ENCODE measurements around the gene PLEKHG2.

Gene PLEKHG2

DNA sequence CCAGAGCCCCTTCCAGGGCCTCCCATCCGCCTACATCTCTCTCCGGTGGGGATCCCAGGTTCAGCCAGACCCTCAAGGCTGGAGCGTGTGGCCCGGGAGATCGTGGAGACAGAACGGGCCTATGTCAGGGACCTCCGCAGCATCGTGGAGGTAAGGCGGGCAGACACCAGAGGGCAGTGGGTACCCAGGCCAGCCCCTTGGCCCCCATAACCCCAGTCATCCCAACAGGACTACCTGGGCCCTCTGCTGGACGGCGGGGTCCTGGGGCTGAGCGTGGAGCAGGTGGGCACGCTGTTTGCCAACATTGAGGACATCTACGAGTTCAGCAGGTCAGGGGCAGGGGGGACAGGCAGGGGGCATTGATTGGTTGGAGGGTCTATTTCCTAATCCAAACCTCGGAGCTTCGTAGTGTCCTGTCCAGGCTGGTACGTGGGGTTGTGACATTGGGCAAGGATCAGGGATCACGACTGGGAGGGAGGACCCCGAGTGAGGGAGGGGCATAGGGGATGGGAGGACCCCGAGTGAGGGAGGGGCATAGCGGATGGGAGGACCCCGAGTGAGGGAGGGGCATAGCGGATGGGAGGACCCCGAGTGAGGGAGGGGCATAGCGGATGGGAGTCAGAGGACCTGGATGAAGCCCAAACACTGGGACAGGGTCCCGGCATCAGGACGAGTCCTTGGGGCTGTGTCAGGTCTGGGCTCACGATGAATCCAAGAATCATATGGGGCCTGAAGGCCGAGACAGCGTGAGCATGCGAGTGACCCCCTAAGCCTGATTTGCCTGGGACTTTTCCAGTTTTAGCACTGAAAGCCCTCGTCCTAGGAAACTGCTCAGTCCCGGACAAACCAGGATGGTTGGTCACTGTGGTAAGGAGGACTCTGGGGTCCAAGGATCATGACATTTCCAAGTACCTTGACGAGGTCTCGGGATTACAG is 2.9 kb downstream of the PLEKHG2 start:
- no peak for DNase-seq (ENCODE audit: low read depth)
- peak overlapping the region; percentile 78 for H3K4me3 ChIP-seq (ENCODE audit: low read depth, low read length)

DNA sequence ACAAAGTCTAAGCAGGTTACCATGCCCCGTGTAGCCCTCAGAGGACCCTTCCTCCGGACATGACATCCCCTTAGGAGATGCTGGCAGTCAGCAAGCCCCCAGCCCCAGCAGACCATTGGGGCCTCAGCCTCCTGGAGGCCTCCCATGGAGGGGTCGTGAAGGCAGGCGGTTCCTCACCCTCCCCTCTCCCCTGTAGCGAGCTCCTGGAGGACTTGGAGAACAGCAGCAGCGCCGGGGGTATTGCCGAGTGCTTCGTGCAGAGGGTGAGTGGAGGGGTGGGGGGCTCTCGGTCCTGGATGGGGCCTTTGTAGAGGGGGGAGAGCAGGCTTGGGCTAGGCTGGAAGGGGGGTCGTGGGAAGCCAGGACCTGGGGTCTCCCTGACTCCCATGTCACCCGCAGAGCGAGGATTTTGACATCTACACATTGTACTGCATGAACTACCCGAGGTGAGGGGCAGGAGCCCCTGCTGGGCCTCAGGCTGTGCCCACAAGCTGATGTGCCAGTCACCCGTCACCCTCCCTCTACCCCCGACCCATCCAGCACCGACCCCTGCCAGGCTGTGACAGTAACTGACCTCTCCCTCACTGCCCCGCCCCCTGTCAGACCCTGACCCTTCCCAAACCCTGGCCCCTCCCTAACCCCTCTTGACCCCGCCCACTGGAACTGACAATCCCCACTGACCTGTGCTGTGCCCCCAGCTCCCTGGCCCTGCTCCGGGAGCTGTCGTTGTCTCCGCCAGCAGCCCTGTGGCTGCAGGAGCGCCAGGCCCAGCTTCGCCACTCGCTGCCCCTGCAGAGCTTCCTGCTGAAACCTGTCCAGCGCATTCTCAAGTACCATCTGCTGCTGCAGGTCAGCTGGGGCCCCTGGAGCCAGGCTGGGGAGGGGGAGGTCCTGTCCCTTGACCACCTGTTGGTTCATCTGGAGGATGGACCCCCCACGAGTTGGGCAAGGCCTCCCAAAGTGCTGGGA is 4.0 kb downstream of the PLEKHG2 start:
- H3K4me3 ChIP-seq (ENCODE audit: low read depth, low read length), result no peak overlapping the region
- DNase-seq (ENCODE audit: low read depth), result no peak

DNA sequence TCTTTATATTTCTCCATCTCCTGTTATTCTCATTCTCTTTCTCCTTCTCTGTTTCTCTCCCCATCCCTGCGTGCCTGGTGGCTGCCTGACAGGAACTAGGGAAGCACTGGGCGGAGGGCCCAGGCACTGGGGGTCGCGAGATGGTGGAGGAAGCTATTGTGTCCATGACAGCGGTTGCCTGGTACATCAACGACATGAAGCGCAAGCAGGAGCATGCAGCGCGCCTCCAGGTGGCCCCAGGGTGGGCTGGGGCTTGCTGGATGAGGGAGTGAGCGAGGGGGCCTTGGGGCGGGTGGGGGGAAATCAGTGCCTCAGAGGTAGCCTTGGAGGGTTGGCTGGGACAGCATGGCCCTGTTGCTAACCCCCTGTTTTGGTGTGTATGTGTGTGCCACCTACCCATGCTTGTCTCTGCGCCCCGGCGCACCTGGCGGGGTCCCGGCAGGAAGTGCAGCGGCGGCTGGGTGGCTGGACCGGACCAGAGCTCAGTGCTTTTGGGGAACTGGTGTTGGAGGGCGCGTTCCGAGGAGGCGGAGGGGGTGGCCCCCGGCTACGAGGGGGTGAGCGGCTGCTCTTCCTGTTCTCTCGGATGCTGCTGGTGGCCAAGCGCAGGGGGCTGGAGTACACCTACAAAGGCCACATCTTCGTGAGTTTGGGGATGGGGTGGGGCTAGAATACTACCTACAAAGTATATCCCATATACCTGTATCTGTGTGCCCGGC is 5.2 kb downstream of the PLEKHG2 start:
- no peak overlapping the region for H3K4me3 ChIP-seq (ENCODE audit: low read depth, low read length)
- no peak for DNase-seq (ENCODE audit: low read depth)

DNA sequence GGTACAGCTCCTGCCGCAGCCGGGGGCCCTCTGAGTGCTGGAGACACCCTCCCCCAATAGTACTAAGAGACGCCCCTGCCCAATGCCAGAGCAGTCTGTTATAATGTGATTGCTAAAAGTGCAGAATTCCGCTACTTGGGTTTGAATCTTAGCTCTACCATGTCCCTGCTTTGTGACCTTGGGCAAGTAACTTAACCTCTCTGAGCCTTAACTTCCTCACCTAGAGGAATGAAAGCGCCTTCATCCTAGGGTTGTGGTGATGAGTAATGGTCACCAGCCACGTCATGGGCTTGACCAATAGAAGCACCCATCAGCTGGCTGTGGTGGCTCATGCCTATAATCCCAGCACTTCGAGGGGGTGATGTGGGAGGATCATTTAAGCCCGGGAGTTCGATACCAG is 6.5 kb downstream of the PLEKHG2 start:
- H3K4me3 ChIP-seq (ENCODE audit: low read depth, low read length), result no peak overlapping the region
- no peak for DNase-seq (ENCODE audit: low read depth)

- no peak for DNase-seq (ENCODE audit: low read depth)
- no peak overlapping the region for H3K4me3 ChIP-seq (ENCODE audit: low read depth, low read length)
Observed at GRCh38 chr19:39420769-39421168, 8.3 kb downstream of the PLEKHG2 start.

DNA sequence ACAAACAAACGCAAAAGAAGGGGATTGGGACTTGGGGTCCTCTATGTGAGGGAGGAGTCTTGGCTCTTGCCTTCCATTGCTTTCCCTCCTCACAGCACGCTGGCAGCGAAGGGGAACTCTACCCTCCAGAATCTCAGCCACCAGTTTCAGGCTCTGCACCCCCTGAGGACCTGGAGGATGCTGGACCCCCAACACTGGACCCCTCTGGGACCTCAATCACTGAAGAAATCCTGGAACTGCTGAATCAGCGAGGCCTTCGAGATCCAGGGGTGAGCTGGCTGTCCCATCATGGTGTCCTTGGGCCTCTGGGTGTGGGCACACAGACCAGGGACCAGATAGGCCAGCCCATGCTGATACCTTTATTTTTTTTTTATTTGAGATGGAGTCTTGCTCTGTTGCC is 9.6 kb downstream of the PLEKHG2 start:
- no peak for DNase-seq (ENCODE audit: low read depth)
- H3K4me3 ChIP-seq (ENCODE audit: low read depth, low read length), result no peak overlapping the region

DNA sequence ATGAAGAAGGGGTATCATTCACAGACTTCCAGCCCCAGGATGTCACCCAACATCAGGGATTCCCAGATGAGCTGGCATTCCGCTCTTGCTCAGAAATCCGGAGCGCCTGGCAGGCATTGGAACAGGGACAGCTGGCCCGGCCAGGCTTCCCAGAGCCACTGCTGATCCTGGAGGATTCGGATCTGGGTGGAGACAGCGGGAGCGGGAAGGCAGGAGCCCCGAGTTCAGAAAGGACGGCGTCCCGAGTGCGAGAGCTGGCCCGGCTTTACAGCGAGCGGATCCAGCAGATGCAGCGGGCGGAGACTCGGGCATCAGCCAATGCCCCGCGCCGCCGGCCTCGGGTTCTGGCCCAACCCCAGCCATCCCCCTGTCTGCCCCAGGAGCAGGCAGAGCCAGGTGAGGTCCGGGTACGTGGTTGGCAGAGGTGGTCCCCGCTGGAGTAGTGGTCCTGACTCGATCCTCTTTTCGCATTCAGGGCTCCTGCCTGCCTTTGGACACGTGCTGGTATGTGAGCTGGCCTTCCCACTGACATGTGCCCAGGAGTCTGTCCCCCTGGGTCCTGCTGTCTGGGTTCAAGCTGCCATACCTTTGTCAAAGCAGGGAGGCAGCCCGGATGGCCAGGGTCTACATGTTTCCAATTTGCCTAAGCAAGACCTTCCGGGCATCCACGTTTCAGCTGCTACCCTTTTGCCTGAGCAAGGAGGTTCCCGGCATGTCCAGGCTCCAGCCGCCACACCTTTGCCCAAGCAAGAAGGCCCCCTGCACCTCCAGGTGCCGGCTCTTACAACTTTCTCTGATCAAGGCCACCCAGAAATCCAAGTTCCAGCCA is 11.0 kb downstream of the PLEKHG2 start:
- DNase-seq (ENCODE audit: low read depth), result no peak
- H3K4me3 ChIP-seq (ENCODE audit: low read depth, low read length), result no peak overlapping the region

- H3K4me3 ChIP-seq (ENCODE audit: low read depth, low read length), result no peak overlapping the region
- DNase-seq (ENCODE audit: low read depth), result no peak
Observed at GRCh38 chr19:39424934-39425333, 12.5 kb downstream of the PLEKHG2 start.

GRCh38 chr19:39425744-39426143 is 13.3 kb downstream of the PLEKHG2 start:
- no peak for DNase-seq (ENCODE audit: low read depth)
- H3K4me3 ChIP-seq (ENCODE audit: low read depth, low read length), result no peak overlapping the region

DNA sequence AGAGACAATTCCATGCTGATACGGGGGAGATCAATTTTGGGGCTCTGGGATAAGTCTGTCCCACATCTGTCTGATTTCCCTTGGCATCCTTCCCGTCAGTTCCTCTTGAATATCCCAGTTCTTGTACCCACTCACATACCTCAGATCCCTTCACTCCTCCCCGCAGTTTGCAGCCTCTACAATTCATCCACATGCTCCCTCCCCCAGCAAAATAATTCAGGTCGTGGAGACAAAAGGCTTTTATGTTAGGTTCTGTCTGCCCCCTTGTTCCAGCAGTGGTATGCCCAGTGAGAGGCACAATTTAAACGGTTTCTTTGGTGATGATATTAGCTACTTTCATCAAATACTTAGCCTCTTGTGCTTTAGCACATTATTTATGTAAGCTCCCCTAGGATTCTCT is 13.7 kb downstream of the PLEKHG2 start:
- DNase-seq (ENCODE audit: low read depth), result no peak
- H3K4me3 ChIP-seq (ENCODE audit: low read depth, low read length), result no peak overlapping the region

- H3K4me3 ChIP-seq (ENCODE audit: low read depth, low read length), result no peak overlapping the region
- DNase-seq (ENCODE audit: low read depth), result no peak
Observed at GRCh38 chr19:39427707-39428106, 15.2 kb downstream of the PLEKHG2 start.

DNA sequence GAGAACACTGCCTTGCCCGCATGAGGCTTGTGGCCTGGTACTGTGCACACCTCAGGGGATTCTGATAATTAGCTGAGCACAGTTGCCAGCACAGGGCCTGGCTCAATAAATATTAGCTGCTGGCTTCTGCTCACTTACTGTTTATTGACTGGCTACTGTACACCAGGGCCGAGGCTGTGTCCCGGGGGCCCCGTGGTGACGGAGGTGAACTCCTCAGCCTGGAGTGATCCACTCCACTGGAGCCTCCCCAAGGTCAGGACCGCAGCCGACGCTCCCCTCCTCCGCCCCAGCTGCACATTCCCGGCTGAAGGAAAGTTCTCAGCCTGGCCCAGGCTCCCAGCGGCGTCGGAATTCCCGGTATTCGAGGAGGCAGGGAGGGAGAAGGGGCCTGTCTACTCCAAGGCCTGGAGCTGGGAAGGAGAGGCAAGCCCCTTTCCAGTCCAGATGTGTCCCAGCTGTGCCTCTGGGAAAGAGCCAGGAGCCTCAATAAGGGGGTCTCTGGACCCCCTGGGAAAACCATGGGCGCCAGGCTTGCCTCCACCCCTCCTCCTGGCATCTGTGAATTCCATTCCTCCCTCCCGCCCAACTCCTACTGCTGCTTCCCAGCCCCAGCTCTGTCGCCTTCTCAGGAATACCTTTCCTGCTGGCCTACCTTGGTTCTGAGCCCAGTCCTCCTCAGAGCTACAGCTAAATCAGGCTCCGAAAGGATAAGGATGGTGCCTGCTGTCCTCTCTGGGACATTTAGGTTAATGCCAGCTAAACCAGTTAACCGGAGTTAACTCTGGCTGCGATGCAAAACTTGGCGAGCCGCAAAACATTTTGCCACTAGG is 16.0 kb downstream of the PLEKHG2 start:
- H3K4me3 ChIP-seq (ENCODE audit: low read depth, low read length), result no peak overlapping the region
- DNase-seq (ENCODE audit: low read depth), result peak; percentile 84

GRCh38 chr19:39430675-39431593 is 18.5 kb downstream of the PLEKHG2 start:
- no peak overlapping the region for H3K4me3 ChIP-seq (ENCODE audit: low read depth, low read length)
- peak; percentile 96 for DNase-seq (ENCODE audit: low read depth)

GRCh38 chr19:39432677-39433025 is 20.2 kb downstream of the PLEKHG2 start:
- DNase-seq (ENCODE audit: low read depth), result no peak
- no peak overlapping the region for H3K4me3 ChIP-seq (ENCODE audit: low read depth, low read length)

GRCh38 chr19:39433480-39434079 is 21.1 kb downstream of the PLEKHG2 start:
- DNase-seq (ENCODE audit: low read depth), result no peak
- H3K4me3 ChIP-seq (ENCODE audit: low read depth, low read length), result no peak overlapping the region

- DNase-seq (ENCODE audit: low read depth), result no peak
- peak overlapping the region; percentile 73 for H3K4me3 ChIP-seq (ENCODE audit: low read depth, low read length)
Observed at GRCh38 chr19:39434123-39435076, 21.9 kb downstream of the PLEKHG2 start.
